Neural progenitor cell (in vitro differentiated cells): Measurements from ENCODE around the gene BPIFA1.

Experiments
- CTCF ChIP-seq: fragments of 200-600 bp; sonication (generic); IDR thresholded peaks from 2 replicates; pipeline ENCODE4 v1.5.1; 2017; ENCODE audit warnings: antibody characterized with exemption, mild to moderate bottlenecking
- EZH2 ChIP-seq: fragments of 200-600 bp; sonication (generic); IDR thresholded peaks from 2 replicates; pipeline ENCODE4 v1.6.1; 2017; ENCODE audit warnings: antibody characterized with exemption, mild to moderate bottlenecking, moderate library complexity
- EZH2phosphoT487 ChIP-seq: fragments of 200-600 bp; sonication (generic); IDR thresholded peaks from 2 replicates; pipeline ENCODE4 v1.6.1; 2017; ENCODE audit warnings: antibody characterized with exemption

GRCh38 chr20:33242319-33243100 lies 6.7 kb downstream of the BPIFA1 start:
- TF ChIP-seq CTCF: no peak
- TF ChIP-seq EZH2: no peak
- no peak for TF ChIP-seq EZH2phosphoT487
